Non-pigmented ciliary epithelial cell (primary cell): ENCODE data around the gene PTX3.

Source experiments
- DNase-seq: peaks from one replicate; pipeline ENCODE4 v3.0.0-alpha.2; 2010; ENCODE audit warnings: low read depth

PTX3 gene

GRCh38 chr3:157423337-157423736 is 13.3 kb upstream of the PTX3 start:
- DNase-seq, result no peak

GRCh38 chr3:157427901-157428300 is 8.7 kb upstream of the PTX3 start:
- no peak for DNase-seq

GRCh38 chr3:157428853-157429252 is 7.8 kb upstream of the PTX3 start:
- no peak for DNase-seq

GRCh38 chr3:157429708-157430107 is 6.9 kb upstream of the PTX3 start:
- DNase-seq, result no peak

GRCh38 chr3:157438194-157438730 is 1.6 kb downstream of the PTX3 start:
- DNase-seq, result no peak

- DNase-seq, result no peak
These were observed 4.5 kb downstream of the PTX3 start for GRCh38 chr3:157441102-157441624.

- DNase-seq, result no peak
These were observed 6.1 kb downstream of the PTX3 start for GRCh38 chr3:157442729-157443128.

GRCh38 chr3:157443905-157444796 is 7.5 kb downstream of the PTX3 start:
- no peak for DNase-seq

GRCh38 chr3:157444797-157445184 is 8.1 kb downstream of the PTX3 start:
- no peak for DNase-seq

- DNase-seq, result no peak
These were observed 9.2 kb downstream of the PTX3 start for GRCh38 chr3:157445857-157446256.

GRCh38 chr3:157447026-157447694 is 10.5 kb downstream of the PTX3 start:
- no peak for DNase-seq

GRCh38 chr3:157452097-157452496 is 15.4 kb downstream of the PTX3 start:
- DNase-seq, result no peak

GRCh38 chr3:157453824-157454223 is 17.2 kb downstream of the PTX3 start:
- DNase-seq, result no peak

GRCh38 chr3:157459706-157460105 is 23.1 kb downstream of the PTX3 start:
- DNase-seq, result no peak

- no peak for DNase-seq
These were observed 23.6 kb downstream of the PTX3 start for GRCh38 chr3:157460253-157460652.

GRCh38 chr3:157463816-157464215 is 27.2 kb downstream of the PTX3 start:
- DNase-seq, result no peak

- DNase-seq, result peak; percentile 31
These were observed 27.7 kb downstream of the PTX3 start for GRCh38 chr3:157464321-157464720.

- DNase-seq, result no peak
These were observed 29.1 kb downstream of the PTX3 start for GRCh38 chr3:157465741-157466140.

GRCh38 chr3:157467200-157467599 is 30.6 kb downstream of the PTX3 start:
- no peak for DNase-seq

GRCh38 chr3:157469561-157470294 is 33.1 kb downstream of the PTX3 start:
- no peak for DNase-seq

- DNase-seq, result no peak
These were observed 34.4 kb downstream of the PTX3 start for GRCh38 chr3:157471064-157471463.

GRCh38 chr3:157472648-157473047 is 36.0 kb downstream of the PTX3 start:
- no peak for DNase-seq
